Esophagus muscularis mucosa (tissue), 4 donors: ENCODE data around the gene SLC9A8.

ENCODE experiments used
- EP300 ChIP-seq: sonication (generic); formaldehyde crosslinking; IDR thresholded peaks from one replicate; pipeline ENCODE4 v1.6.1; 2017; ENCODE audit warnings: antibody characterized with exemption
- POLR2A ChIP-seq: fragments of 450-650 bp; IDR thresholded peaks from one replicate; pipeline ENCODE4 v1.6.1; 2017; ENCODE audit warnings: antibody characterized with exemption, moderate library complexity, mild to moderate bottlenecking, low read depth
- POLR2AphosphoS5 ChIP-seq, 2 donors: sonication (generic); formaldehyde crosslinking; IDR thresholded peaks; one replicate each; pipeline ENCODE4 v1.6.1; 2017; ENCODE audit warnings: antibody characterized with exemption in 2 of 2
- TF ChIP-seq, protein P1 (sequence below), 3 experiments: fragments of 200-600 bp in 2 of 3; fragments of 450-650 bp in 1 of 3; sonication (generic) in 2 of 3; IDR thresholded peaks; one replicate each; pipeline ENCODE4 v1.5.1; 2017 to 2019; ENCODE audit warnings: antibody characterized with exemption in 3 of 3, mild to moderate bottlenecking in 2 of 3, moderate library complexity in 1 of 3

DNA sequence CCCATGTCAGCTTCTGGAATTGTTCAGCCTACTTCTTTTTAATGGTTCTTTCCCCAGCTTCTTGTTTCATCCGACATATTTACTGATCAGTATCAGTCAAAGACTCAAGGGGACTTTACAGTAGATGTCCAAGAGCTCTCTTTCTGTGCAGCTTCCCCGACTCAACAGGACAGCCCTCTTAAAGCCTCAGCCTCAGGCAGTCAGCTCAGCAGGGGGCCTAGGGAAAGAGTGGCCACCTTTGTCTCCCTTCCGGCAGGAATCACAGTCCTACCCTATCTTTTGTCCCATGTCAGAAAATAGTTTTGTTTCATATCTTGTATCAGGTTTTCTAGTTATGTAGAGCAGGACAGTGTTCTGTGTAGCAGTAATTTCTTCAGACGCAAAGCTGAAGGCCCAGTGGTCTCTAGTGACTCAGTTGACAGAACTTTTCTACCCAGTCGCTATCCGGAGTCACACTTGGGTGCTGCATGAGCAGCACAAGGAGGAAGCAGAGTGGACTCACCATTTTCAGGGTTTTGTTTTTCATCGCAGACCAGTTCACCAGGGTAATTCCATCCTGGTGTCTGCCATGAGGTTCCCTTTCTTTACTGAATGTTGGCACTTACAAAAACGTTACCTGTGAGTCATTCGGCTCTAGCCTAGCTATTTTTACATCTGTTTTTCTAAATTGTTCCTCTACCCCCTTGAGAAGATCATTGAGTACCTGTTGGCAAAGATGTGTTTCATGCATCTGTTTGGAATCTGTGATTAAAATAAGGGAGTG lies 55.0 kb downstream of the SLC9A8 start:
- TF ChIP-seq, protein P1, sequence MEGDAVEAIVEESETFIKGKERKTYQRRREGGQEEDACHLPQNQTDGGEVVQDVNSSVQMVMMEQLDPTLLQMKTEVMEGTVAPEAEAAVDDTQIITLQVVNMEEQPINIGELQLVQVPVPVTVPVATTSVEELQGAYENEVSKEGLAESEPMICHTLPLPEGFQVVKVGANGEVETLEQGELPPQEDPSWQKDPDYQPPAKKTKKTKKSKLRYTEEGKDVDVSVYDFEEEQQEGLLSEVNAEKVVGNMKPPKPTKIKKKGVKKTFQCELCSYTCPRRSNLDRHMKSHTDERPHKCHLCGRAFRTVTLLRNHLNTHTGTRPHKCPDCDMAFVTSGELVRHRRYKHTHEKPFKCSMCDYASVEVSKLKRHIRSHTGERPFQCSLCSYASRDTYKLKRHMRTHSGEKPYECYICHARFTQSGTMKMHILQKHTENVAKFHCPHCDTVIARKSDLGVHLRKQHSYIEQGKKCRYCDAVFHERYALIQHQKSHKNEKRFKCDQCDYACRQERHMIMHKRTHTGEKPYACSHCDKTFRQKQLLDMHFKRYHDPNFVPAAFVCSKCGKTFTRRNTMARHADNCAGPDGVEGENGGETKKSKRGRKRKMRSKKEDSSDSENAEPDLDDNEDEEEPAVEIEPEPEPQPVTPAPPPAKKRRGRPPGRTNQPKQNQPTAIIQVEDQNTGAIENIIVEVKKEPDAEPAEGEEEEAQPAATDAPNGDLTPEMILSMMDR (IDR thresholded peaks at IDR 0.05): no peak
- TF ChIP-seq POLR2A: no peak
- no peak for TF ChIP-seq EP300
- no peak for TF ChIP-seq POLR2AphosphoS5 (IDR thresholded peaks at IDR 0.05)
